ENCODE measurements around the gene RBMS1. TPM values are rescaled to one million over a fixed set of nuclear protein-coding genes. Genes with fewer than 3 reads are reported as not detected.

Gene RBMS1
- total RNA-seq, 2 donors from 2014 or later, result 6.3 to 21.1 TPM

DNA sequence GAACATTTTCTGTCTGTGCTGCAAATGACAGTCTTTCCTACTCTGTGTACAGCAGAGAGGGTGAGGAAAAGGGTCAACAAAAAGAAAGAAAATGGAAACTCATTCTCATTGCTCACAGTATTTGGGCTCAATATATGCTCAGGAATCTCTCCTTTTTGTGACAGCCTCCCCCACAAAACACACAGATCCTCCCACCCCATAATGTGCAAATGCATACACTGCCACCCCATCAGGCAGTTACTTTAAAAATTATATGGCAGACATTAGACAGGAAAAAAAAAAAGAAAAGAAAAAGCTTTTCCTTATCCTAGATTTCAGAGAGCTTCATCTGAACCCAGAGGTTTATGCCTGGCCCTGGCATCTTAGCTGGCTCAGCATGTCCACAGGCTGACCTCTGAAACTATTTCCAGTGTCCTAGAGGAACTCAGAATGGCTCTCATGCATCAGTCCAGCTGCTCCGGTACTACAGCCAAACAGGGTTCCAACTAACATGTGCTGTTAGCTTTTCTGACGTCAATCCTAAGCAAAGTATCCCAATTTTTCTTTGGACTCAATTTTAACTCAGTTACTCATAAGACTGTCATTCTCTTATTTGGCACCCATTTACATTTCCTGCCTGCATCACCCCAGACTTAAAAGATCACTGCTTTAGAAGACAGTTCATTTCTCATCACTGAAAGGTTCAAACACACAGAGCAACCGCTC, 105.9 kb downstream of the RBMS1 start:
- intact Hi-C loops (cut with DNase I), result no loop called here
- peak overlapping the region in 1 of 2 donors; percentile 38 for H3K9ac ChIP-seq (ENCODE audit: low read depth in 2 of 2, low read length in 2 of 2)

DNA sequence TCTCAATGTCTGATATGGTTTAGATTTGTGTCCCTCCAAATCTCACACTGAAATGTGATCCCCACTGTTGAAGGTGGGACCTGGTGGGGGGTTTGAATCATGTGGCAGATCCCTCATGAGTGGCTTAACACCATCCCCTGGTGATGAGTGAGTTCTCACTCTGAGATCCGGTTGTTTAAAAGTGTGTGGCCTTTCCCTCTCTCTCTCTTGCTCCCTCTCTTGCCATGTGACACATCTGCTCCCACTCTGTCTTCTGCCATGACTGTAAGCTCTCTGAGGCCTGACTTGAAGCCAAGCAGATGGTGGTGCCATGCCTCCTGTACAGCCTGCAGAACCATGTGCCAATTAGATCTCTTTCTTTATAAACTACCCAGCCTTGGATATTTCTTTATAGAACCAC, 108.8 kb downstream of the RBMS1 start:
- TF ChIP-seq, protein P1, sequence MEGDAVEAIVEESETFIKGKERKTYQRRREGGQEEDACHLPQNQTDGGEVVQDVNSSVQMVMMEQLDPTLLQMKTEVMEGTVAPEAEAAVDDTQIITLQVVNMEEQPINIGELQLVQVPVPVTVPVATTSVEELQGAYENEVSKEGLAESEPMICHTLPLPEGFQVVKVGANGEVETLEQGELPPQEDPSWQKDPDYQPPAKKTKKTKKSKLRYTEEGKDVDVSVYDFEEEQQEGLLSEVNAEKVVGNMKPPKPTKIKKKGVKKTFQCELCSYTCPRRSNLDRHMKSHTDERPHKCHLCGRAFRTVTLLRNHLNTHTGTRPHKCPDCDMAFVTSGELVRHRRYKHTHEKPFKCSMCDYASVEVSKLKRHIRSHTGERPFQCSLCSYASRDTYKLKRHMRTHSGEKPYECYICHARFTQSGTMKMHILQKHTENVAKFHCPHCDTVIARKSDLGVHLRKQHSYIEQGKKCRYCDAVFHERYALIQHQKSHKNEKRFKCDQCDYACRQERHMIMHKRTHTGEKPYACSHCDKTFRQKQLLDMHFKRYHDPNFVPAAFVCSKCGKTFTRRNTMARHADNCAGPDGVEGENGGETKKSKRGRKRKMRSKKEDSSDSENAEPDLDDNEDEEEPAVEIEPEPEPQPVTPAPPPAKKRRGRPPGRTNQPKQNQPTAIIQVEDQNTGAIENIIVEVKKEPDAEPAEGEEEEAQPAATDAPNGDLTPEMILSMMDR (IDR thresholded peaks at IDR 0.05), result no peak
- Histone ChIP-seq H3K27me3 (no peaks in the 10 kb centered on the region), H3K9me3 (no peaks in the 10 kb centered on the region), H3K36me3 (no peaks in the 10 kb centered on the region), H3K27ac (no peak overlapping the region), H3K4me1 (no peaks in the 10 kb centered on the region), H3K9ac (ENCODE audit: low read depth in 2 of 2, low read length in 2 of 2) (no peak overlapping the region), H3K4me3 (no peak overlapping the region)
- intact Hi-C loops (cut with DNase I), result no loop called here
- DNase-seq, result no peak

More for the DNA sequence above, 105.9 kb downstream of the RBMS1 start:
- Histone ChIP-seq H3K36me3 (no peaks in the 10 kb centered on the region), H3K4me3 (no peak overlapping the region), H3K9me3 (no peaks in the 10 kb centered on the region), H3K27ac (peak overlapping the region; percentile 43), H3K4me1 (no peaks in the 10 kb centered on the region), H3K27me3 (no peaks in the 10 kb centered on the region)
- peak; percentile 42 for DNase-seq
- TF ChIP-seq, protein P1 (IDR thresholded peaks at IDR 0.05), result no peak

DNA sequence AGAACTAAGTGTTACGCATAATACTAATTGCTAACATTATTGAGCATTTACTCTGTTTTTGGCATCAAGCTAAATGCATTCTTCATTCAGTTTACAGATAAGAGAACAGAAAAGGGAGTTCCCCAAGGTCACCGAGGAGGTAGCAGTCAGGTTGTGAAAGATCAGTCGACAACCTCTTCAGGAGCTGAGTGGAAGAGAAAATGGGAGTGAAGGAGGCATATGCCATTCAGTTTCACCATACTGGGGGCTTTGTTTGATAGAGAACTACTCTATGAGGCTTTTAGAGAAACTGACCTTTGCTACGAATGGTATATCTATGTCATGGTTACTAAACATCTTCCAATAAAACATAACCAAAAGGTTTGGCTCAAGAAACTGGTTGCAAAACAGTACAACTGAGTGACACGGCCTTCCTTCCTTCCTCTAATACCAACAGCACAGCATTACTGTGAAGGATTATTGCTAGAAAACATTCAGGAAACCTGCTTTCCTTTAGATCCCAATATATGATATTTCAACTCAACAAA, 112.1 kb downstream of the RBMS1 start:
- Histone ChIP-seq H3K27me3 (no peaks in the 10 kb centered on the region), H3K9ac (ENCODE audit: low read depth in 2 of 2, low read length in 2 of 2) (no peak overlapping the region), H3K36me3 (no peaks in the 10 kb centered on the region), H3K4me3 (no peak overlapping the region), H3K4me1 (no peaks in the 10 kb centered on the region), H3K27ac (peak overlapping the region; percentile 32), H3K9me3 (no peaks in the 10 kb centered on the region)
- TF ChIP-seq, protein P1 (IDR thresholded peaks at IDR 0.05), result no peak
- intact Hi-C loops (cut with DNase I), result no loop called here
- DNase-seq, result no peak

DNA sequence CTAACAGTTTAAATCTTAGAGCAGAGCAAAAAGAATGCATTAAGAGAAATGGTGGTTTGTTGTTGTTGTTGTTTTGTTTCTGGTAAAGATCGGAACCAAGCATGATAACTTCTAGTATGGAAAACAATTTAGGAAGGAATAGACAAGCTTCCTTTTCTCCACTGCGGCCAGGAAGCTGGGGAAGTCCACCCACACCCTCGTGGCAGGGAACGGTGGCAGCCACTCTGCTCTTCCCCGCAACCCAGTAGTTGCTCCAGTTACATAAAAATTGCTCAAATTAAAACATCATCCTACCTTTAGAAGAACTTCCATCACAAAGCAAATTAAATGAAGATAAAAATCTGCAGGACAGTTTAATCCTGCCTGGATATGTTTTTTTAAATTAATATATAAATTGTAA, 113.0 kb downstream of the RBMS1 start:
- peak overlapping the region; percentile 32 for H3K27ac ChIP-seq
- TF ChIP-seq, protein P1 (IDR thresholded peaks at IDR 0.05), result no peak
- H3K36me3 ChIP-seq, result no peaks in the 10 kb centered on the region
- no peaks in the 10 kb centered on the region for H3K27me3 ChIP-seq
- intact Hi-C loops (cut with DNase I), result no loop called here
- H3K9ac ChIP-seq (ENCODE audit: low read depth in 2 of 2, low read length in 2 of 2), result no peak overlapping the region
- no peaks in the 10 kb centered on the region for H3K4me1 ChIP-seq
- no peaks in the 10 kb centered on the region for H3K9me3 ChIP-seq
- no peak for DNase-seq
- no peak overlapping the region for H3K4me3 ChIP-seq

DNA sequence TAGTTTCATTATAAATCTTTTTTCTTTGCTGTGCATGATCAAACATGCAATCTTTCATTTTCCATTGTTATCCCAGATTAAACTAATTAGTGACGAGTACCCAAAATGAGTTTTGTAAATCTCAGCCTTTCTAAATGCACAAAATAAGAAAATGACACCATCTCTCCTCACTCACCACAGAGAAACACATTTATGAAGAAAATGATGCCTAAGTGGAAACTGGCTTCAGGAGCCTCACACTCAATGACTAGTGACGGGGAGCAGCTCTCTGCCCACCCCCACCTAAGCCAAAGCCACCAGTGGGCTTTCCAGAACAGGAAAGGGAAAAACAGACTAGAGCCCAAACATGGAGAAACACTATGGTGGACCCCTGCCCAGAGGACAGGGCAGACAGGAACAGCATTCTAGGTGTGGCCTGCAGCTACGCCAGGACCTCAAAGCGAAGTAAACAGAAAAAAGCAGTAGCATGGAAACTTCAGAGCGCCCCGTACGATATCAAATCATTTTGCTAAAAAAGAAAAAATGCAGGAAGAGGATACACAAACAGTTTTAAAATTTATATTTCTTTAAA, 113.5 kb downstream of the RBMS1 start:
- peak overlapping the region; percentile 46 for H3K27ac ChIP-seq
- TF ChIP-seq, protein P1 (IDR thresholded peaks at IDR 0.05), result no peak
- H3K27me3 ChIP-seq, result no peaks in the 10 kb centered on the region
- H3K36me3 ChIP-seq, result no peaks in the 10 kb centered on the region
- H3K9ac ChIP-seq (ENCODE audit: low read depth in 2 of 2, low read length in 2 of 2), result no peak overlapping the region
- DNase-seq, result no peak
- no peak overlapping the region for H3K4me3 ChIP-seq
- H3K4me1 ChIP-seq, result no peaks in the 10 kb centered on the region
- no peaks in the 10 kb centered on the region for H3K9me3 ChIP-seq
- intact Hi-C loops (cut with DNase I), result no loop called here
